Activated T-cell treated with anti-CD3 and anti-CD28 coated beads for 24 hours (primary cell): ENCODE results near the gene CDON.
"Not testable (repeated sequence)": the region's sequence is repeated elsewhere in the genome, so short reads cannot be mapped to it uniquely, and the experiment has no call there.

Experiments
- DNase-seq: peaks from one replicate; pipeline ENCODE4 v3.0.0-alpha.2; 2020; ENCODE audit warnings: low read depth

Gene CDON

DNA sequence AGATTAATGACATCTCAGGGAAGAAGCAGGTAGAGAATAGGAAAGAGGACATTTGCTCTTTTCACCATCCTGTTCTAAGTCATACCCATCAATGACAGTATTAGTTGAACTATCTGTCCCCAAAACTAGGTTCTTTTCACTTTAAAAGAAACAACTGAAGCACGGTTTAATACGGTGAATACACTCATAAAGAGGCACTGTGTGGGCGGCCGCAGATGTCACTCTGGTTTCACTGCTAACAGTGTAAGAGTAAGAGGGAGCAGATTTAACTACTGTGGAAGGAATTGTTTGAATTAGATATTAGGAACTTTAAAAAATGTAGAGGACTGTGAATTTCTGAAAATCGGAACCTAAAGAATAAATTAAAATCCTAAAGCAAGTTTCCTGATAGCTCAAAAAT is 67.4 kb downstream of the CDON start:
- DNase-seq, result peak; percentile 15

- DNase-seq, result no peak
Measured at GRCh38 chr11:125994509-125994908, 68.2 kb downstream of the CDON start.

- DNase-seq, result no peak
Measured at GRCh38 chr11:125992893-125993292, 69.8 kb downstream of the CDON start.

- DNase-seq, result no peak
Measured at GRCh38 chr11:125990244-125990643, 72.4 kb downstream of the CDON start.

- no peak for DNase-seq
Measured at GRCh38 chr11:125987066-125987641, 75.5 kb downstream of the CDON start.

- DNase-seq, result not testable (repeated sequence)
Measured at GRCh38 chr11:125985956-125986355, 76.7 kb downstream of the CDON start.

- DNase-seq, result no peak
Measured at GRCh38 chr11:125982348-125982730, 80.3 kb downstream of the CDON start.

GRCh38 chr11:125980436-125980835 is 82.2 kb downstream of the CDON start:
- no peak for DNase-seq

DNA sequence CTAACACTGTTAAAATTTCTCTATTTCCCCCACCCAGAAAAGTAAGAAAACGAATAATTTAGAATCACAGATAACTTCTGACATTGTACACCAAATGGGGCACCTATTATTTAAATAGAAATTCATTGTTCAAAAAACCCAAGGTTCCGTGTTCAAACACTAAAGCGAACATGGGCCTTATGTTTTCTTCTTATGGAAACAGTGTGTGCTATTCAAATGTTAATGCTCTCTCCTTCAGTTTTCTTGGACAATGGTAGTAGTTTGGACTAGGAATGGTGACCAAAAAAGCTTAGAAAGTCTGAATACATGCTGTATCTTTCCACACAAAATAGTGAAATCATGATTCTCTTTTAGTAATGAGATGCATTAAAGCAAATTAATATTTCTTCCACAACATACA is 83.2 kb downstream of the CDON start:
- DNase-seq, result no peak

DNA sequence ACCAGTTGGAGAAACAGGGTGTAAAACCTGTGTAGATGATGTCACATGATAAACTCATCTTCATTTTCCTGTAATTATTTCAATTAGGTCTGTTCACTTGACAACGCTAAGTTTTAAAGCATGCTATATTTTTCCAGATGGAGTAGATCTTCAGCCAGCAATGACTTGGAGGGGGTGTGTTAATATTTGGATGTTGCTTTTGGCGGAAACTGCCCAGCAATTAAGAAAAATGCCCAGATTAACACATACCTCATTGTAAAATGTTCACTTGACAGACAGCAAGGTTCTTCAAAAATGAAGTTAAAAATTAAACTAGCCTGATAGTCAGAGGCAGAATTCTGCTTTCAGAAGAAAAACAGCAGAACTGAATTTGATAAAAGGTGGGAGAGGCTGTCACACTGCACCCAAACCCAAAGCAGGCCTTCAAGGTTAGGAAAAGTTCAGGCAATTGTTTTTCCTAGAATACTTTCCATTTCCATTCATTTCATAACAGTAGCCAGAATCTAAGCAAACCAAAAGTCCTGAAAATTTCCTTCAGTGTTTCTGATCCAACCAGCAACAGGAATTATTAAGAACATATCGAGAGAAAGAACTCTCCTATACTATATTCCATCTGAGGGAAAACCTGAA is 83.8 kb downstream of the CDON start:
- no peak for DNase-seq

- DNase-seq, result no peak
Measured at GRCh38 chr11:125978181-125978716, 84.4 kb downstream of the CDON start.

DNA sequence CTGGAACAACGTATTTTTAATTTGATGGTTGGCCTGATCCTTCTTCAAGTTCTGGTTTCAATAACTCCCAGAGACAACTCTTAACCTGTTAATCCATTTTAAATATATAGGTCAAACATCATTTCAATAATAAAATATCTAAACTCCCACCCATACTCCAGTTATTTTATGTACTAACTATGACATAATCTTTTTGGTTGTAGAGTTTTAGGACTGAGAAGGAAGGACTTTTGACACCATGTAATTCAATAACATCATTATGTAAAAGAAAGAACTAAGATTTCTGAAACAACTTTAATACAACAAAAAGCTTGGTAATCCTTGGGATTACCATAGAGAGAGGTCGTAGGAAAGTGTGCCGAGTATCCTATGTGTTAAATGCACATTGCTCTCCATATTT is 85.3 kb downstream of the CDON start:
- DNase-seq, result no peak

DNA sequence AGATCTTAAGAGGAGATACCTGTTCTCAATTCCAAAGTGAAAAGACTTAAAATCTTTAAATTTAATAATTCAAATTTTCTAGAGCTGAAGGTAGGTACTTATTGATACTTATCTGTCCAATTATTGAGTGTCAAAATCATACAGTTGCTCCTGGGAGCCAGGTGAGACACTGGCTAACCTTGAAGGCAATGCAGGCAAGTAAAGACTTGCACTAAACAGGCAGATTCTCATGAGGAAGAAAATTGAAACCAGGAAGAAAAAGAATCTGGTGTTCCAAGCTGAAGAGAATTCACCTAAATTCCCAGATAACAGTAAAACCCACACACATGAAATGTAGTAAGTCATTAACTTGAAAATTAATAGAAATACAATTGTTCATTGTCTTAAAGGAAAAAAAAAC is 86.5 kb downstream of the CDON start:
- DNase-seq, result no peak

GRCh38 chr11:125975634-125976033 is 87.0 kb downstream of the CDON start:
- no peak for DNase-seq

DNA sequence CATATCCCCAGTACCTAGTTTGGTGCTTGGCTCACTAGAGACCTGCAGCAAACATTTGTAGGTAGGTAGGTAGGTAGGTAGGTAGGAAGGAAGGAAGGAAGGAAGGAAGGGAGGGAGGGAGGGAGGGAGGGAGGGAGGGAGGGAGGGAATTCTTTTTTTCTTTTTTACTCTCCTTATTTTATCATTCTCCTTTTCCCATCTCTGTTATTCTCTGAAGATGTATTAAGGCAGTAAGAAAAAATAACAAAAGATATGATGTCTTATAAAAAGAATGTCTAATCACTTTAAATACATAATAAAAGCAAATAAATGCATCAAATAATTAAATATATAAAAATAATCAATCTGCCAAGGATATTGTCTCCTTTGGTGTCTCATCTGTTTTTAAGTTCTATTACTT is 88.4 kb downstream of the CDON start:
- DNase-seq, result no peak

GRCh38 chr11:125971618-125972017 is 91.0 kb downstream of the CDON start:
- DNase-seq, result no peak

GRCh38 chr11:125968354-125968753 is 94.3 kb downstream of the CDON start:
- no peak for DNase-seq

DNA sequence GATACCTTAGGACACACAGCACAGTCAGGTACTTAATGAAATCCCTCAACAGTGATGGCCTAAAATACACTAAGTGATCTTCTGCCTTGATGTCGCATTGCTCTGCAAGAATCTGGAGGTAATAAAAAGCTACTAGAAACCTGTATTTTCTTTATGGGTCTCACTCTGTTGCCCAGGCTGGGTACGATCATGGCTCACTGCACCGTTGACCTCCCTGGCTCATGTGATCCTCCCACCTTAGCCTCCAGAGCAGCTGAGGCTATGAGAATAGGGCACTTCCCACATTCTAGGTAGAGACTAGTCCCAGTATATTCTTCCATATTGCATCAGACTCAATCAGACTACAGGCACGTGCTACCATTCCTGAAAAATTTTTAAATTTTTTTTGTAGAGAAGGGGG is 95.2 kb downstream of the CDON start:
- DNase-seq, result no peak

- no peak for DNase-seq
Measured at GRCh38 chr11:125960771-125961170, 101.9 kb downstream of the CDON start.

GRCh38 chr11:125959931-125960330 is 102.7 kb downstream of the CDON start:
- no peak for DNase-seq

DNA sequence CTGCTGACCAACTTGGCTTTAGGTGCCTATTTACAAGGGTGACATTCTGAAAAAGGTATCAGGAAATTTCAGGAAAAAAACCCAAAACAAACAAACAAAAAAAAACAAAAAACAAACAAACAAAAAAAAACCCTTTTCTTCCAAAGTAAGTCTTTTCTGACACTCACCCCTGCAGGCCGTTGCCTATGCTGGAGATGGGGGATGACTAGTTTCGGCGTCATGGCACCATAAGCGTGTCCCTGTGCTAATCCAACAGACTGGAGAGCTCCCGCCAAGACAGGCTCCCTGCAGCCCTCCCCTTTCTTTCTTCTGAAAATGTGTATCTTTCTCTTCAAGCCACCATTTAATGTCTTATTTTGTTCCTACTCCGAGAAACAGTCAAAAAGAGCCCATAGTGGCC is 103.2 kb downstream of the CDON start:
- no peak for DNase-seq

GRCh38 chr11:125958872-125959400 is 103.7 kb downstream of the CDON start:
- DNase-seq, result no peak

DNA sequence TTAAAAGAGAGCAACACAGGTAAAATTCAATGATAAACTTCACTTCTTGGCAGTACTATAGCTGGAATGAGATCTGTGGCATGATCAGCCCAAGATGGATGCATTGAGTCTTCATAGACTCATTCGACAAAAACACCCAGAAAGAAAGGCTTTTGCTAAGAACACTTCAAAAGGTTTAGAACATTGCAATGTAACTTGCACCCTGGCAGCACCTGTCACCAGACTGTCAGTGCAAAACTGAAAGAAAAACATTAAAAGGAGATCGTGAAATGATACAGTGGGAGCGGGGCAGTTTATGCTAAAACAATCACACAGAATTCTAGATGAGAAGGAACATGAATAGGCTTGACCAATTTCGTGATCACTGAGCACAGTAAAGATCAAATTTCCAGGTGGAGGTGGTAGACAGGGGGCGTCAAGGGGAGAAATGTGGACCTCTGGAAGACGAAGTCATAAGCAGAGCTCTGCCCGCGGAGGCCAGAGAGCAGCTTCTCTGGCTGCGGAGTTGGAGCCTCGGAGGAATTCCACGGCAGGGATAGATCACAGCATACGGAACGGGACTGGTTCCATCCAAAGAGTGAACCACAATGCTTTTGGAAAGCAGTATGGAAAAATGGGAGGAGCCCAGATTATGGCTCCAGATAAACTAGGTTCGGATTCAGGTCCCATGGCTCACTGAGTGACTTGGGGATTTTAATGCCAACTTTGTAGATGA is 104.9 kb downstream of the CDON start:
- no peak for DNase-seq
